Stimulated activated CD8-positive, alpha-beta memory T cell treated with anti-CD3 and anti-CD28 coated beads, Interleukin-15, amount 100 ng/mL, for 48 hours (primary cell): ENCODE data around the gene CNGA1.
"Not testable (repeated sequence)": the region's sequence is repeated elsewhere in the genome, so short reads cannot be mapped to it uniquely, and the experiment has no call there.

Experiments
- DNase-seq, 2 donors: peaks; one replicate each; pipeline ENCODE4 v3.0.0-alpha.2; 2020; ENCODE audit warnings: low read depth in 2 of 2

Gene CNGA1

DNA sequence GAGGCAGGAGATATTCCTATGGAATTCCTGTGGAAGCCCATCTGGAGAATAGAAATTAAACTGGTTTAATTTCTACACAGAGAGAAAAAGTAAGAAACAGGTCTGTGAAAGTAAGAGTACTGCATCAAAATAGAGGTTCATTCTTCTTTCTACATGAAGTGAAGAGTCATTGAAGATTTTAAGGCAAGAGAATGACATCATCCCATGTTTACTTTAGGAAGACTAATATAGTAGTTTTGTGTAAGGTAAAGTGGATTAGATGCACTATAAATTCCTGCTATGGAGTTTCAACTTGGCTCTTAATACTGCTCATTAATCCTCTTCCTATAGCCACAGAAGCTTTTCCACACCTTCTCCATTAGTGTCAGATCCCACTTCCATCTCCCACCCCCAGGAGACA is 47.6 kb downstream of the CNGA1 start:
- no peak for DNase-seq

DNA sequence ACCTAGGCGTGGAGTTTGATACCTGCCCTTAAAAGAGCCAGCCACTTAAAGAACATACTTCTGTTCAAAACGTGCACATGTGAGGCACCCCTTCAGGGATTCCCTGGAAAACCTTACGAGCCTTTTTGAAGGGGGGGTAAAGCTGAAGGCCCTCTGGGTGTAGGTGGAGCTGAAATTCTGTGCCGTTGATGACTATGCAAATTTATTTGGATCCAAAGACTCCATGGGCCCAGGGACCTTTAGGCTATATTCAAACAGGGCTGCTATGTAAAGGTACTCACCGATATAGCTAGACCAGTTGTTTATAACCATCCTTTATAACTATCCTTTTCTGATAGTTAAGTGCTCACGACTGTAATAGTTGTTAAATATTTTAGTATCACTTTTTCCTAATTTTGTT is 61.8 kb downstream of the CNGA1 start:
- DNase-seq: no peak

DNA sequence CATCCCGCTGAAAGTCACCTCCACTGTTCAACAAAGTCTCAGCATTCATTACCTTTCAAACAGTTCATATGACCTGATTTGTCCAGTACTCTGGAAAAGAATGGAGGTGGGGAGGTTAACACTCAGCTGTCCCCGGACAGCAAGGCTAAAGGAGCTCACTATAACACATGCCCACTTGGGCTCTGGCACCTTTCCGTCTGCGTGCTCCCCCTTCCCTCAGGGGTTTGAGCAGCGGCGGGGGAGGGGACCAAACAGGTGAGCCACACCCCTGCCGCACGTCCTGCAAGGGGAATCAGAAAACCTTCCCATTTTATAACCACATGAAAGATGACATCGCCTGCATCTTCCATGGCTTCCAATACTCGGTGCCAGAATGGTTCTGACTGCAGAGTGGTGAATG is 62.2 kb downstream of the CNGA1 start:
- no peak for DNase-seq

DNA sequence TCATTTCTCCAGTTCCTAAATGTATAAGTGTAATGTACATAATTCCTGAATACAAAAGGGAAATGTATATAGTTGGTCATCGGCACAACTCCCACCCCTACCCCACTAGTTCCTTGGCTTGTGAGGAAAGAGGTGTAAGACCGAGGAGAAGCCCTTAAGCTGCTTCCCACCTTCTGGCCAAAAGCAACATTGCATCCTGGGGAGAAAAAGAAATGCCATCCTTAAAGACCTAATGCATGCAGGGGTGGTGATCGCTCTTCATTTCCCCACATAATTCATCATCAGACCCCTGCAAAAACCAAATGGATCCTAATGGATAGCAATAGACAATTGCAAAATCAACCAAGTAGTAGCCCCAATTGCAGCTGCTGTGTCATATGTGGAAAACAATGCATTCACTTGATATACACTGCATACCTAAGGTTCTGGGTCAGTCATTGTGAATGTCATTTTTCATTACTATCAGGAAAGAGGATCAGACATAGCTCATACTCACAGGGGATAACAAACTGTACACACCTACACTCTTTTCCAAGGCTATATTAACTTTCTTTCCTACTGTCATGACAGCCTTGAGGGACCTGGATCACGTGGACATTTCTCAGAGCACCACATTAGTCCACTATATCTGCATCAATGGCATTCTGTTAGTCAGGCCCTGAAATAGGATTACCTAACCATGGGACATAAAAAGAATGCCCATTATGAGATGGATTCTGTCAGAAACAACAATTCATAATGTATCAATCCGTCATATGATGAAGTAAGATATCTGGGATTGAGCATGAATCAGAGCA is 70.4 kb downstream of the CNGA1 start:
- no peak for DNase-seq

DNA sequence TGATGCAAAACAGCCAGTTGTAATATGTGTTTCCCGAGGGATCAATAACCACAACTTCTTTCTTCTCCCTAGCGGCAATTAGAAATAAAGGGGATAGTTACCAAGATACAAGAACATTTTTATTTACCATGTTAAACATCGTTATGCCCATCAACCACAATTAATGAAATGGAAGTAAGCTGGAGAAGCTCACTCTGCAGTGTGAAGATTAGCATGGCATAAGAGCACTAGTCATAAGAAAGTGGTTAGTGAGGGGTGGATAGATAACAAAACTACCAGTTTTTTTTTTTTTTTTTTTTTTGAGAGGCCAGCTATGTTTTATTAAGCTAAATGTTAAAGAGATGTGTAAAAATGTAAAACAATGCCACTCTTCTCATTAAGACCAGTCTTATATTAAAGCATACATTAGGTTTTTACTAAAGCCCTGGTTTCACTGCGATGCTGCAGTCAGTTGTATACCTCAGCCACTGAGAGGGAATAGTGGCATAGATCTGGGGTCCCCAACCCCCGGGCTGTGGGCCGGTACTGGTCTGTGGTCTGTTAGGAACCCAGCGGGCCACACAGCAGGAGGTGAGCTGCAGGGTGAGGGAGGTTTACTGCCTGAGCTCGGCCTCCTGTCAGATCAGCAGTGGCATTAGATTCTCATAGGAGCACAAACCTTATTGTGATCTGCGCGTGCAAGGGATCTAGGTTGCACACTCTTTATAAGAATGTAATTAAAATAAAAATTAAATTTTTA is 74.2 kb downstream of the CNGA1 start:
- no peak for DNase-seq

DNA sequence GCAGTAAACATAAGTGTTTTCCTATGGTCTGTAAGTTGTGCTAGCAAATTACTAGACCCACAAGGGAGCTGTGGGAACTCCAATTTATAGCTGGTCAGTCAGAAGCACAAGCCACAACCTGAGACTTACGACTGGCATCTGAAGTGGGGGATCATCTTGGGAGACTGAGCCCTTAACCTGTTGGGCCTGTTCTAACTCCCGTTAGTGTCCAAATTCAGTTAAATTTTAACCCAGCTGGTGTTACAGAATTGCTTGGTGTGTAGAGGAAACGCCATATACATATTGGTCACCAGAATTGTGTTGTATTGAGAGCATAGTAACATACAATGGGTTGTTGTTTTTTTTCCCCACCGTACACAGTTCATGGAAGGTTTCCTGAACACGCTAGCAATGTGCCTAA is 77.0 kb downstream of the CNGA1 start:
- DNase-seq: no peak

DNA sequence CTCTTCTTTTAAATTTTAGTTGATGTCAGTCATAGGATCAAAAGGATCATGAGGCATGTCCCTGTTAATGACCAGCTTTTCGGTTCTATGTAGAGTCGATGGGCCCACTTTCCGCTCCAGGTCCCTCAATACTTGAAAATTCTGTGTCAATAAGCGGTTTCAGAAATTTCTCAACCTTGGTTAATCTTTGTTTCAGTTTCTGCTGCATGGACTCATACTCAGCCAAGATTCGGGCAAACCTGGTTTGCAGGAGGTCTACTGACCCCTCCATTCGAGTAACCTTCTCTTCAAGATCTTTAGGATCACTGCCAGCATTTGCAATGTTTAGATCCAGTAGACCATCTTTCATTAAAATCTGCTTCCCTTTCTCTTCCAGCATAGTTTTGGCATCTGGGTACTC is 80.1 kb downstream of the CNGA1 start:
- no peak for DNase-seq

DNA sequence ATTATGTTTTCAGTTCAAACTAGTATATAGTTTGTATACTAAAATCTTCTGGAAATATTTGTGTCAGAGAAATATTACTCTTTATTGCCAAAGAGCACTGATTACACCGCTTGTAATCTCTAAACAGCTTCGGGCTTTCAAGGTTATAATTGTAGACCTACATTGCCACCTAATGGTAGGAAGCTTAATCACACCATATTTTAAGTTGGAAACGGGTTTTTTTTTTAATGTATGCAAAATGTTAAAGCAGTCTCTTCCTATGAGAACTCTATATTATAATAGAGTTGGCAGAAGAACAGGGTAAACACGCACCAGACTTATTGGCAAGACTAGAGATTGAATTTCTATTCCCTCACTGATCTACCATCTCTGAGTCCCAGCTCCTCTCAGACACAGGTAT is 82.6 kb downstream of the CNGA1 start:
- no peak for DNase-seq

DNA sequence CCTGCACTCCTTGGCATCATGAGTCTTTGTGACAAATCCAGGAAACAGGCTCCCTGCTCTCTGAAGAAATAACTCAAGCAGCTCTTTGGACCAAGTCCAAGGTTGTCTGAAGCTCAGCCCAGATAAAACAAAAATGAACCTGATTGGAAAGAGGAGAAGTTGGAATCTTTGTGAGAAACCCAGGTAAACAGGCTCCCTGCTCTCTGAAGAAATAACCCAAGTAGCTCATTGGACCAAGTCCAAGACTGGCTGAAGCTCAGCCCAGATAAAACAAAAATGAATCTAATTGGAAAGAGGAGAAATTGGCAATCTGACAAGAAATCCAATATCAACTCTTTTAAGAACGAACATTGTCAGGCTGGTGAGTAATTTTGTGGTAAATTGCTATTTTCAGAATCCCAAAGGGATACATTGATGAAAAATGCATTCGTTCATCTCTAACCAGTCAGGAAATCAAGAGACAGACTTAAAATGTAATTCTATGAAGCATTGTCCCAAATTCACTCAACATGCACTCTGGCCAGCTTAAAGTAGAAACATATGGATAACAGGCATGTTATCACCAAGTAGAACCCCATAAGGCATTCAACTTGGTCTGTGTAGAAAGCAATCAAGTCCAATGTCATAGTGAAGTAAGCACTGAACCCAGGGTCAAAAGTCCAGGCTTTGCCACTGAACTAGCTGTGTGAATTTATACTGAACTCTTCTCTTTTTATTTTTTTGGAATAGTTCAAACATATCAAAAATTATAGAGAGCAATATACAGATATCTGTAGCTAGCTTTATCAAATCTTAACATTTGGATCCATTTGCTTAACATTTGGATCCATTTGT is 85.3 kb downstream of the CNGA1 start:
- no peak for DNase-seq

DNA sequence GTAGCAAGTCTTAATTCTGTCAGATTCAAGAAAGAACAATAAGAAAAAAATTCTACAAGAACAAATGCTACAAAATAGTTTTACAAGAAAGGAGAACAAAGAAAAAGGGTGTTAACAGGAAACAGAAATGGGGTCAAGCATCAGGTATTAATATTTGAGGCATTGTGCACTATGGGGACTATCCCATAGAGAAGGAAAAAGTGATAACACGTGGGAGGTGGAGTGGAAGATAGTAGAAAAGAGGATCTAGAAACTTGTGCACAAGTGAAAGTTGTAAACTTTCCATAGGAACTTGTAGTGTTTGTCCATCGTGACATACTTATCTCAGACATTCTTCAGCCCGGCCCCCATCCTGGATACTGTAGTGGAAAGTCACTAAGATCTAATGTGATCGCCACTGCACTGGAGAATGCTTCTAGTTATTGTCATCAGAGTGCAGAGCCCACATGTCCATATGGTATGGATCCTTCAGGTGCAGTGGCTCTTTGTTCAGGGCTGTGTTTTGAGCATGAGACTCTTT is 86.7 kb downstream of the CNGA1 start:
- no peak for DNase-seq

DNA sequence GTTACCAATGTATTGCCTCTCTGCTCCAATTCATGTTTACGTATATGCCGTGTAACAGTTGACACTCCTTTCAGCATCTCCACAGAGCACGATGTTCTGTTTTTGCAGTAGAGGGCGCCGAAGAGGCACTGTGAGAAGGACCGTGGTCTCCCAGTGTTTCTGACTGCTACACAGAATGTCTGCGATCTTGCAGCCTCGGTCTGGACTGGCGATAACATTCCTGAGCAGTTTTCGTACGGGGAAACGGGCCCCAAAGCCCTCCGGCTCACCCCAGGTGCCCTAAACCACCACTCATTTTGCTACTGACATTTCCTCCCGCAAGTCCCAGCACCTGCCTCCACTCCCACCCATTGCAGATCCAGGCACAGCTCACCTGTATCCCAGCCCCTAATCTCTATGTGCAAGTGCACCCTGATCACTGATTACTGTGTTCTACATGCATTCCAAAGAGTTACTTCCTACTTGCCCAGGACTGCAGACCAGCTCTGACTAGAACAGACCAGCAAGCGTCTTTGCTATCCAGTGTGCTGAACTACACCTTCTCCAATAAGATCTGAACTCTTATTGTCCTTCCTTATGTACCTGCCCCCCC is 89.7 kb downstream of the CNGA1 start:
- DNase-seq: peak; percentile 14 to 26

DNA sequence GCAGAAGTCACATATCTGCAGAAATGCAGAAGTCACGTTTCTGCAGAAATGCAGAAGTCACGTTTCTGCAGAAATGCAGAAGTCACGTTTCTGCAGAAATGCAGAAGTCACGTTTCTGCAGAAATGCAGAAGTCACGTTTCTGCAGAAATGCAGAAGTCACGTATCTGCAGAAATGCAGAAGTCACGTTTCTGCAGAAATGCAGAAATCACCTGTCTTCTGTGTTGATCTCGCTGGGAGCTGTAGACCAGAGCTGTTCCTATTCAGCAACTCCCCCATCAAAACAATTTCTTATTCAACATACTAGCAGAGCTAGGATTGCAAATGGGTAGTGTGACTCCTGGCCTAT is 93.2 kb downstream of the CNGA1 start:
- not testable (repeated sequence) for DNase-seq

DNA sequence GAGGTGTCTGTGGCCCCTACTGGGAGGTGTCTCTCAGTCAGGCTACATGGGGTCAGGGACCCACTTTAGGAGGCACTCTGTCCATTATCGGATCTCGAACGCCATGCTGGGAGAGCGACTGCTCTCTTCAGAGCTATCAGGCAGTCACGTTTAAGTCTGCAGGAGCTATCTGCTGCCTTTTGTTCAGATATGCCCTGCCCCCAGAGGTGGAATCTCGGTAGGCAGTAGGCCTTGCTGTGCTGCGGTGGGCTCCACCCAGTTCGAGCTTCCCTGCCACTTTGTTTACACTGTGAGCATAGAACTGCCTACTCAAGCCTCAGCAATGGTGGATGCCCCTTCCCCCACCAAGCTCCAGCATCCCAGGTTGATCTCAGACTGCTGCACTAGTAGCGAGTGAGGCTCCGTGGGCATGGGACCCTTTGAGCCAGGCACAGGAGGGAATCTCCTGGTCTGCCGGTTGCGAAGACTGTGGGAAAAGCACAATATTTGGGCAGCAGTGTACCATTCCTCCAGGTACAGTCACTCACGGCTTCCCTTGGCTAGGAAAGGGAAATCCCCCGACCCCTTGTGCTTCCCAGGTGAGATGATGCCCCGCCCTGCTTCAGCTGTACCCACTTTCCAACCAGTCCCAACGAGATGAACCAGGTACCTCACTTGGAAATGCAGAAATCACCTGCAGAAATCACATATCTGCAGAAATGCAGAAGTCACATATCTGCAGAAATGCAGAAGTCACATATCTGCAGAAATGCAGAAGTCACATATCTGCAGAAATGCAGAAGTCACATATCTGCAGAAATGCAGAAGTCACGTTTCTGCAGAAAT is 93.8 kb downstream of the CNGA1 start:
- DNase-seq: not testable (repeated sequence)

DNA sequence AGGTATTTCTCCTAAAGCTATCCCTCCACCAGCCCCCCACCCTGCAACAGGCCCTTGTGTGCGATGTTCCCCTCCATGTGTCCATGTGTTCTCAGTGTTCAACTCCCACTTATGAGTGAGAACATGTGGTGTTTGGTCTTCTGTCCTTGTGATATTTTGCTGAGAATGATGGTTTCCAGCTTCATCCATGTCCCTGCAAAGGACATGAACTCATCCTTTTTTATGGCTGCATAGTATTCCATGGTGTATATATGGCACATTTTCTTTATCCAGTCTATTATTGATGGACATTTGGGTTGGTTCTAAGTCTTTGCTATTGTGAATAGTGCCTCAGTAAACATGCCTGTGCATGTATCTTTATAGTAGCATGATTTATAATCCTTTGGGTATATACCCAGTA is 99.3 kb downstream of the CNGA1 start:
- DNase-seq: not testable (repeated sequence)

DNA sequence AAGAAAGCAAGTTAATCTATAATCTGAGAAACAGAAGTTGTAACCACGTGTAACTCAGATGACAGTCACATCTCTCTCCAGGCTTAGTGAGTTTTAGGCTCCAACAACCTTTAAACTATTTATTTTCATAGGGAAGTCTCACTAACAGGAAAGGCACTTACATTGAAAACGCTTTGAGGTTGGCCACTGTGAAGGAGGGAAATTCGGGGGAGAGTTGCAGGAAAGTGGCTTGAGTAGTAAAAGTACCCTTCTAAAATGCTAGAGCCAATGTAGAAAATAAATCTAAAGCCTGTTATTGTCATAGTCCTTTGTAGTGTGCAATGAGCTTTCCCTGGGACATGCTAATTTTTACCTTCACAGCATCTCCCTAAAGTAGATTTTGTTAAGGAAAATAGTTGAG is 101.1 kb downstream of the CNGA1 start:
- no peak for DNase-seq

DNA sequence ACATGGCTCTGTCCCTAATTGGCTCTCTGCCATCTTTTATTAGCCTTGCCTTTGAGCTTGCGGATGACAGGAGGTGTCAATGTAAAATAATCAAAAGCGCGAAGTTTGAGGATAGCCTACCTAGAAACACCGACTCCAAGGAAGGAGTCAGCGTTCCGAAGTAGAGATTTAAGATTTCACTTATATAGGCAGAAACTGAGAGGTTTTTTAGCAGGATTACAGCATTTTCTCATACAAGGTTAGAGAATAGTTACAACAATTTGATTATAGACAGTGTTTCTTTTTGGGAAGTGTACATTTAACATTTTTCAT is 101.6 kb downstream of the CNGA1 start:
- no peak for DNase-seq

DNA sequence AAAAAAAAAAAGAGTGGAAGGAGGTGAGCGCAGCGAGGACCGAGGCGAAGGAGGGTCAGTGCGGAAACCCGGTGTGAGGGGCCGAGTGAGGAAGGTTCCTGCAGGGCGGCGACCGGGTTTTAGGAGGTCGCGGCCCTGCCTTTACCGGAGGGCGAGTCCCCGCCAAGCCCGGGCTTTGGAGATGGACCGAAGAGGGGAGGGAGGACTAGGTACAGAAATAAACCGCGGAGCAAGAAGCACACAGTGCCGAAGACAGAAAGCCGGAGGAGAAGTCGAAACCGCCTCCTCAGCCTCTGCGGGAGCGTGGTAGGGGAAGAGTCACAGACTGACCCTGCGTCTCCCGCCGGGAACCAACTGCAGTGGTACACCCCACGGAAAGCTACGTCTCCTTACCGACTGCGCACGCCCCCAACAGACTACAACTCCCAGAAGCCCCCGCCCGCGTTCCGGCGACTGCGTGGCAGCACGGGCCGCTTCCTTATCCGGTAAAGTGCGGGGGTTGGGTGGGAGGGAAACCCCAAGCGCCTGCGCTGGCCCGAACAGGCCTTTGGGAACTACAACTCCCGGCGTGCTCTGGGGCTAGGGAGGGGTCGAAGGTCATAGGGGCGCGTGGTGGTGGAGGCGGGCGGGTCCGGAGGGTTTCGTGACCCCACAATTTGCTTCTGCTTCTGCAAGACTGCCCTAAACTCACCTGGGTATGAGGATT is 102.1 kb downstream of the CNGA1 start, which contains the start of gene NFXL1:
Gene NFXL1, minus strand, starts transcription at position 364 of the 706 bp plus-strand sequence. CDS start 380 bp downstream, outside the sequence.
- peak; percentile 93 to 95 for DNase-seq

DNA sequence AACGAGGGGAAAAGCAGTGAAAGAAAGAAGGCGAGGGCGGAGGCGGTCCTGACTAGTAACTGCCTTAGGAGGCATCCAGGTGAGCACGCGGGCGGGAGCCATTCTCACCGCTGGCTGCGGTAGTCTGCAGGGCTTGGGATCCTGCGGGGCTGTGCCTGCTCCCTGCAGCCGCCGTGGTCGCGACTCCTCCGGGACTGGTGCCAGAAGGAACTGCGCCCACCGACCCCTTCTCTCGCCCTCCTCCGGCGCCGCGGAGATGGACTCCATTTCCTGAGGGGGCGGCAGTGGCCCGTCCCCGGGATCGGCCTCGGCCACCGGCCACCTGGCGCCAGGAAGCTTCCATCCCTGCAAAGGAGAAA is 102.6 kb downstream of the CNGA1 start:
- peak; percentile 2 to 4 for DNase-seq

DNA sequence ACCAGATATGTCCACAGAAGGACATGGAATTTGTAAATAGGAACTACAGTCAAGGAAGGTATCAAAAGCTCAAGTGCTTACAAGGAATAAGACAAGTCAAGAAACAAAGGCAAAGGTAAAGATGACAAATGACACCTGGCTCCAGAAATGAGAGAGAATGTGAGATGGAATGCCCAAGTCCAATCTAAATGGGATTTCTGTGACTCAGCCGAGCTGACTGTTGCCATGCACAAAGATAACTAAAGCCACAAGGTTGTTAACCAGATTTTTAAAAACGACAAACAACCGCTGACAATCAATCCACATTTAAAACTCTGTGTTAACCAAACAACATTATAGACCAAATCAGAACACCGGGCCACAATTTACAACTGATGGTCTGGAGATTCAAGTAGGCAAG is 103.2 kb downstream of the CNGA1 start:
- no peak for DNase-seq

DNA sequence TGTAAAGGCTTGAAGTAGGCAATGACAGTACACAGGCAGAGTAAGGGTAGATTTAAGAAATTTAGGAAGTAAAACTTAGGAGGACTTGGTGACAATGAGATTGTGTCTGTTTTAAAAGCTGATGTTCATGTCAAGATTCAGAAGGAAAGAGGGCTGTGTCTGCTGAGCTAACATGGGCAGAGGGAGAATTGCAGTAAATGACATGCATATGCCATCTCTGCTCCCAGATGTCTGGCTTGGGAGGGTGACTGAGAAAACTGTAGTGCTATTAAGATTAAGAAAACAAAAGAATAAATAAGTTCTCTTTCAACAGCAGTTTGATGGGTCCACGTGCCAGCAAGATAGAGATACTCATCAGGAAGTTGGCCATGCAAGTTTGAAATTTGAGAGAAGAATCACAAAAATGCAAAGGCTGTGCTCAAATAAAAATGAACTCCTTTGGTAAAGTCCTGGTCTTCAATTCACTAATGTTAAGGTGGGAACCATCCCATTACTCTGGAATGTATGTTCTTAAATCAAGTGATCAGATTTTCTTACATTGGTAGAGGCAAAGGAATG is 109.3 kb downstream of the CNGA1 start:
- no peak for DNase-seq
